Glutamatergic neuron (in vitro differentiated cells): Measurements from ENCODE around the gene MINDY4. TPM values are rescaled to one million over a fixed set of nuclear protein-coding genes. Genes with fewer than 3 reads are reported as not detected.
A peak's percentile ranks its signal among the peaks of the same experiment; 100 is the strongest.

Experiments
- DNase-seq: peaks from one replicate; pipeline ENCODE4 v3.0.0; 2022
- H3K27ac Mint-ChIP-seq: one replicate; pipeline ENCODE4 v1.8.0; 2020; ENCODE audit warnings: mild to moderate bottlenecking, mixed read lengths, inconsistent platforms; ENCODE audit not compliant: unreplicated experiment
- H3K27me3 Mint-ChIP-seq: one replicate; pipeline ENCODE4 v1.8.0; 2020; ENCODE audit warnings: mild to moderate bottlenecking, moderate library complexity, mixed read lengths, inconsistent platforms; ENCODE audit not compliant: unreplicated experiment
- H3K36me3 Mint-ChIP-seq: one replicate; pipeline ENCODE4 v1.8.0; 2020; ENCODE audit warnings: mild to moderate bottlenecking, mixed read lengths, inconsistent platforms; ENCODE audit not compliant: unreplicated experiment
- H3K4me1 Mint-ChIP-seq: one replicate; pipeline ENCODE4 v1.8.0; 2020; ENCODE audit warnings: mild to moderate bottlenecking, low read depth, mixed read lengths, inconsistent platforms; ENCODE audit not compliant: unreplicated experiment
- H3K4me3 Mint-ChIP-seq: one replicate; pipeline ENCODE4 v1.8.0; 2020; ENCODE audit warnings: mild to moderate bottlenecking, mixed read lengths, inconsistent platforms; ENCODE audit not compliant: unreplicated experiment
- H3K9me3 Mint-ChIP-seq: one replicate; pipeline ENCODE4 v1.8.0; 2020; ENCODE audit warnings: mild to moderate bottlenecking, moderate library complexity, mixed read lengths, inconsistent platforms; ENCODE audit not compliant: unreplicated experiment
- total RNA-seq: library from RNA; stranded (reverse); fragmentation: NEBNext Ultra II Directional; extraction: Animal tissue kit (Norgen Biotek cat#: 25700); gene quantifications from one replicate; pipeline ENCODE4 v1.2.1, GENCODE V29; 2021; ENCODE audit not compliant: unreplicated experiment
- TF ChIP-seq, protein P1 (sequence below): fragments of 200-600 bp; sonication (generic); IDR thresholded peaks from one replicate; pipeline ENCODE4 v1.5.0; 2021; ENCODE audit not compliant: partially characterized antibody, unreplicated experiment

MINDY4 gene
- total RNA-seq, 1 donor from 2014 or later, result 2.3 TPM

DNA sequence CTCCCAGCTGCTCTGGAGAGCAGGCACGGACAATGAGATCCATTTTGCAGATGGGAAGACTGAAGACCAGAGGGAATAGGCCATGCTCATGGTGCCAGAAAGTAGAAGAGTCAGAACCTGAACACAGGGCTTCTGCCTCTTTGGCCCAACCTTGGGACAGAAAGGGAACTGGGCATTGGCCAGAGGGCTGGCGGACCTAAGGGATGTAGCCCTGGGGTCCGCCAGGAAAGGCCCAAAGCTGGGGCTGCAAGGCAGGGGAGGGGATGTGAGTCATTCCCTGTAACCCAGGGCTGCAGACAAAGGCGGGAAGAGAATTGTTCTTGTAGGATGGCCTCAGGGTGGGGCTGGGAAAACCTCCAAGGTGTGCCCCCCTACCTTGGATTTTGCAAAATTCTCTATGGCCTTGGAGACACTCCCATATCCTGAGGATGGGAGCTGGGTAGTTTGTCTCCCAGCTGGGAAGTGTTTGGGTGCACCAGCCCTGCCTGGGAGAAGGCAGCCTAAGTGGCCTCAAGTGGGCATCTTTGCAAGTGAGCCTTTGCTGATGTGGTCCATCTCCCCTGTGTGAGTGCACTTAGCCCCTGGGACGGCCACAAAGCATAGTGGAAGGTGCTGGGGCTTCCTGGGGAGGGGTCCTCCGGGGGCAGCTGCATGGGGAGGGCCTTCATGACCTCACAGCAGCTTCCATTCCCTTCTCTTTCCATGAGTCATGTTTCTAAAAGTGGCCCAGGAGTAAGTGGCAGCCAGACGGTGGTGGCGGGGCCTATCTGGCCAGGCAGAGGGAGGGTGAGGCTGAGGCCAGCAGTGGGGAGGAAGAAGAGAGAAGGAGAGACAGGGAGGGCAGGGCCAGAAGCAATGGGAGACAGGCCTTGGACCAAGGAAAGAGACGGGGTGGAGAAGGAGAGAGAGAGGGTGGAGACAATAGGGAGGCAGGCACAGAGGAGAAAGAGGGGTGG, 149.6 kb downstream of the MINDY4 start:
- TF ChIP-seq, protein P1, sequence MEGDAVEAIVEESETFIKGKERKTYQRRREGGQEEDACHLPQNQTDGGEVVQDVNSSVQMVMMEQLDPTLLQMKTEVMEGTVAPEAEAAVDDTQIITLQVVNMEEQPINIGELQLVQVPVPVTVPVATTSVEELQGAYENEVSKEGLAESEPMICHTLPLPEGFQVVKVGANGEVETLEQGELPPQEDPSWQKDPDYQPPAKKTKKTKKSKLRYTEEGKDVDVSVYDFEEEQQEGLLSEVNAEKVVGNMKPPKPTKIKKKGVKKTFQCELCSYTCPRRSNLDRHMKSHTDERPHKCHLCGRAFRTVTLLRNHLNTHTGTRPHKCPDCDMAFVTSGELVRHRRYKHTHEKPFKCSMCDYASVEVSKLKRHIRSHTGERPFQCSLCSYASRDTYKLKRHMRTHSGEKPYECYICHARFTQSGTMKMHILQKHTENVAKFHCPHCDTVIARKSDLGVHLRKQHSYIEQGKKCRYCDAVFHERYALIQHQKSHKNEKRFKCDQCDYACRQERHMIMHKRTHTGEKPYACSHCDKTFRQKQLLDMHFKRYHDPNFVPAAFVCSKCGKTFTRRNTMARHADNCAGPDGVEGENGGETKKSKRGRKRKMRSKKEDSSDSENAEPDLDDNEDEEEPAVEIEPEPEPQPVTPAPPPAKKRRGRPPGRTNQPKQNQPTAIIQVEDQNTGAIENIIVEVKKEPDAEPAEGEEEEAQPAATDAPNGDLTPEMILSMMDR, result no peak
- Mint-ChIP-seq H3K36me3 (no peaks in the 10 kb centered on the region), H3K4me1 (peaks cover 5% of the 10 kb centered on the region), H3K9me3 (peaks cover 2% of the 10 kb centered on the region), H3K27me3 (peaks cover 6% of the 10 kb centered on the region), H3K27ac (no peak overlapping the region), H3K4me3 (no peak overlapping the region)
- DNase-seq, result peak; percentile 9

DNA sequence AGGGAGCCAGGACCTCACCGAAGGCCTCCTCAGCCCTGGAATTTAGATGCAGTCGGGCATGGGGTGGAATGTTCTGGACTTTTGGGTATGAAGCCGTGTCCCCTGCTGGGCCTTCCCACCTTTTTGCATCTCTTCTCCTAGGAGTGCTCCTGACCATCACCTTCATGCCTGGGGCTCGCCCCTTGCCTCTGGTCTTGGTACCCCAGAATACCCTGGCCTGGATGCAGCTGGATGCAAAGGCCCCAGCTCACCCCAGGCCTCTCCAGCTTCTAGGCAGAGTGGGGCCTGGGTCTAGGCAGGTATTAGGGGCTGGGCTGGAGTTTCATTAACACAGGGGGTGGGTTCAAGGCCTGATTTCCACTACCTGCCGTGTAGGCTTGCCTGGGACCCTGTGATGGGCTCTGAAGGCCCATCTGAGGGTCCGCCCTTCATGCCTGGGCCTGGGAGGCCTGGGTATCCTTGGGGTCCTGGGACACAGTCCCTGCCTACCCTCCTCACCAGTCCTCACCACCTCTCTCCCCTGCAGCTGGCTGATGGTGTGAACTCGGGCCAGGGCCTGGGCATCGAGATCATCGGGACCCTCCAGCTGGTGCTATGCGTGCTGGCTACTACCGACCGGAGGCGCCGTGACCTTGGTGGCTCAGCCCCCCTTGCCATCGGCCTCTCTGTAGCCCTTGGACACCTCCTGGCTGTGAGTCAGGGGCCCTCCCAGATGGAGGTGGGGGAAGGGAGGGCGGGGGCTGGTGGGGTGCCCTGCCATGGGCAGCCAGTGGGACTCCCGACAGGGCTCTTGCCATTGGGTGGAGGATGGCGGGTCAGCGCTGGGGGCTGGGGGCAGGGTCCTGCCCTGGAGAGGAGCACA, 150.6 kb downstream of the MINDY4 start:
- peaks cover 5% of the 10 kb centered on the region for H3K4me1 Mint-ChIP-seq
- peaks cover 6% of the 10 kb centered on the region for H3K27me3 Mint-ChIP-seq
- peak; percentile 6 for DNase-seq
- H3K36me3 Mint-ChIP-seq, result no peaks in the 10 kb centered on the region
- TF ChIP-seq, protein P1, result no peak
- H3K9me3 Mint-ChIP-seq, result peaks cover 3% of the 10 kb centered on the region
- no peak overlapping the region for H3K4me3 Mint-ChIP-seq
- H3K27ac Mint-ChIP-seq, result no peak overlapping the region

DNA sequence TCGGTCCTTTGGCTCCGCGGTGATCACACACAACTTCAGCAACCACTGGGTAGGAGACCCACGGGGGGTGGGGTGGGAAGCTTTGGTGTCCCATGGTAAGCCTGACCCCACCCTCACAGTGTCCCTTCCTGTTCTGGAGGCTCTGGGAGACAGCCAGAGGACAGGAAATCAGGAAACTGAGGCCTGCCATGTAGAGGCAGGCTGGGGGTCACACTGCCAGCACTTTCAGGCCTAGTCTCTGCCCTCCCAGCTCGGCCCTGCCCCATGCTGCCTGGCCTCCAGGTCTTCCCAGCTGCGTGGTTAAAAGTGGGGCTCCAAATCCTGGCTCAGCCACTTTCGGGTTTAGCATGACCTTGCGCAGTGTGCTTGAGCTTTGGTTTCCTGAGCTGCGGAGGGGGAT, 151.4 kb downstream of the MINDY4 start:
- Mint-ChIP-seq H3K27me3 (peaks cover 6% of the 10 kb centered on the region), H3K4me1 (no peaks in the 10 kb centered on the region), H3K9me3 (peaks cover 3% of the 10 kb centered on the region), H3K27ac (no peak overlapping the region), H3K4me3 (no peak overlapping the region), H3K36me3 (no peaks in the 10 kb centered on the region)
- peak; percentile 8 for DNase-seq
- TF ChIP-seq, protein P1, result no peak

DNA sequence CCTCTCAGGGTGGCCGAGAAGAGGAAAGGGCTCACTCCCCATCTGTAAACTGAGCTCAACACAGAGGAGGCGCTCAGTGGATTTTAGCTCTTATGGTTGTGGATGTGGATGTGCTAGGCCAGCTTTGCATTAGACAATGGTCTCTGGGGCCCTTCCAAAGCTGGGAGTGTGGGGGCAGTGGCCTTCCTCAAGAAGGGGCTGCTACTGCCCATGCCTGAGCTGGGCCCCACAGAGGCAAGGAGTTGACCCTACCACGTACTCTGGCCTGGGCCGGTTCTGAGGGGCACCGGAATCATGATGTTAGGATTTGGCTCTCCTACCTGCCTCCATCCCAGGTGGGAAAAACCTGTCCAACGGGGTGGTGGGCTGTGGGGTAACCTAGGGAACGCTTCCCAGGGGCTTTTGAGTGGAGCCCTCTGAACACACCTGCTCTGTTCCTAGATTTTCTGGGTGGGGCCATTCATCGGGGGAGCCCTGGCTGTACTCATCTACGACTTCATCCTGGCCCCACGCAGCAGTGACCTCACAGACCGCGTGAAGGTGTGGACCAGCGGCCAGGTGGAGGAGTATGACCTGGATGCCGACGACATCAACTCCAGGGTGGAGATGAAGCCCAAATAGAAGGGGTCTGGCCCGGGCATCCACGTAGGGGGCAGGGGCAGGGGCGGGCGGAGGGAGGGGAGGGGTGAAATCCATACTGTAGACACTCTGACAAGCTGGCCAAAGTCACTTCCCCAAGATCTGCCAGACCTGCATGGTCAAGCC, 152.0 kb downstream of the MINDY4 start:
- Mint-ChIP-seq H3K27me3 (peaks cover 6% of the 10 kb centered on the region), H3K4me1 (no peaks in the 10 kb centered on the region), H3K4me3 (no peak overlapping the region), H3K27ac (no peak overlapping the region), H3K36me3 (no peaks in the 10 kb centered on the region), H3K9me3 (peaks cover 1% of the 10 kb centered on the region)
- TF ChIP-seq, protein P1, result no peak
- DNase-seq, result peak; percentile 4
